Measurements from ENCODE around the gene FLYWCH2. TPM values are rescaled to one million over a fixed set of nuclear protein-coding genes. Genes with fewer than 3 reads are reported as not detected.

FLYWCH2 gene
- total and polyA plus RNA-seq, 9 of the 15 experiments (the other 6 are each of a cell fraction or from before 2014, with no cell fraction given), result 0.70 to 55.5 (median 7.6) TPM

- TF ChIP-seq, protein P1, sequence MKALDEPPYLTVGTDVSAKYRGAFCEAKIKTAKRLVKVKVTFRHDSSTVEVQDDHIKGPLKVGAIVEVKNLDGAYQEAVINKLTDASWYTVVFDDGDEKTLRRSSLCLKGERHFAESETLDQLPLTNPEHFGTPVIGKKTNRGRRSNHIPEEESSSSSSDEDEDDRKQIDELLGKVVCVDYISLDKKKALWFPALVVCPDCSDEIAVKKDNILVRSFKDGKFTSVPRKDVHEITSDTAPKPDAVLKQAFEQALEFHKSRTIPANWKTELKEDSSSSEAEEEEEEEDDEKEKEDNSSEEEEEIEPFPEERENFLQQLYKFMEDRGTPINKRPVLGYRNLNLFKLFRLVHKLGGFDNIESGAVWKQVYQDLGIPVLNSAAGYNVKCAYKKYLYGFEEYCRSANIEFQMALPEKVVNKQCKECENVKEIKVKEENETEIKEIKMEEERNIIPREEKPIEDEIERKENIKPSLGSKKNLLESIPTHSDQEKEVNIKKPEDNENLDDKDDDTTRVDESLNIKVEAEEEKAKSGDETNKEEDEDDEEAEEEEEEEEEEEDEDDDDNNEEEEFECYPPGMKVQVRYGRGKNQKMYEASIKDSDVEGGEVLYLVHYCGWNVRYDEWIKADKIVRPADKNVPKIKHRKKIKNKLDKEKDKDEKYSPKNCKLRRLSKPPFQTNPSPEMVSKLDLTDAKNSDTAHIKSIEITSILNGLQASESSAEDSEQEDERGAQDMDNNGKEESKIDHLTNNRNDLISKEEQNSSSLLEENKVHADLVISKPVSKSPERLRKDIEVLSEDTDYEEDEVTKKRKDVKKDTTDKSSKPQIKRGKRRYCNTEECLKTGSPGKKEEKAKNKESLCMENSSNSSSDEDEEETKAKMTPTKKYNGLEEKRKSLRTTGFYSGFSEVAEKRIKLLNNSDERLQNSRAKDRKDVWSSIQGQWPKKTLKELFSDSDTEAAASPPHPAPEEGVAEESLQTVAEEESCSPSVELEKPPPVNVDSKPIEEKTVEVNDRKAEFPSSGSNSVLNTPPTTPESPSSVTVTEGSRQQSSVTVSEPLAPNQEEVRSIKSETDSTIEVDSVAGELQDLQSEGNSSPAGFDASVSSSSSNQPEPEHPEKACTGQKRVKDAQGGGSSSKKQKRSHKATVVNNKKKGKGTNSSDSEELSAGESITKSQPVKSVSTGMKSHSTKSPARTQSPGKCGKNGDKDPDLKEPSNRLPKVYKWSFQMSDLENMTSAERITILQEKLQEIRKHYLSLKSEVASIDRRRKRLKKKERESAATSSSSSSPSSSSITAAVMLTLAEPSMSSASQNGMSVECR (CRISPR knock-in tag; IDR thresholded peaks at IDR 0.05), result no peak
- TF ChIP-seq SIRT6 (IDR thresholded peaks at IDR 0.05; ENCODE audit: low read depth, low read length) (no peak), NR3C1 (CRISPR knock-in tag; IDR thresholded peaks at IDR 0.05) (no peak), BCOR (IDR thresholded peaks at IDR 0.05) (no peak), CBFB (CRISPR knock-in tag; IDR thresholded peaks at IDR 0.05) (no peak), FOXK1 (CRISPR knock-in tag; IDR thresholded peaks at IDR 0.05; ENCODE audit: borderline replicate concordance) (0 out of 2 replicates have a peak, but pooled peaks have one; percentile 23), EZH2 (IDR thresholded peaks at IDR 0.05; ENCODE audit: borderline replicate concordance, low read depth, low read length) (no peak), ZBTB5 (IDR thresholded peaks at IDR 0.05) (no peak), E2F3 (CRISPR knock-in tag; IDR thresholded peaks at IDR 0.05) (no peak), ETS2 (tag; IDR thresholded peaks at IDR 0.05; ENCODE audit: borderline replicate concordance, poor library complexity, severe bottlenecking) (no peak), RBM39 (optimal IDR thresholded peaks at IDR 0.05; ENCODE audit: low read depth, low read length) (no peak), ZNF174 (CRISPR knock-in tag; IDR thresholded peaks at IDR 0.05) (no peak), ZSCAN29 (IDR thresholded peaks at IDR 0.05) (no peak), KAT2B (IDR thresholded peaks at IDR 0.05; ENCODE audit: low read depth, low read length) (no peak), TBP (optimal IDR thresholded peaks at IDR 0.05; ENCODE audit: low read depth, low read length) (no peak), ZNF224 (CRISPR knock-in tag; IDR thresholded peaks at IDR 0.05) (no peak), ZNF780A (CRISPR knock-in tag; IDR thresholded peaks at IDR 0.05) (no peak)
- TF ChIP-seq, protein P2, sequence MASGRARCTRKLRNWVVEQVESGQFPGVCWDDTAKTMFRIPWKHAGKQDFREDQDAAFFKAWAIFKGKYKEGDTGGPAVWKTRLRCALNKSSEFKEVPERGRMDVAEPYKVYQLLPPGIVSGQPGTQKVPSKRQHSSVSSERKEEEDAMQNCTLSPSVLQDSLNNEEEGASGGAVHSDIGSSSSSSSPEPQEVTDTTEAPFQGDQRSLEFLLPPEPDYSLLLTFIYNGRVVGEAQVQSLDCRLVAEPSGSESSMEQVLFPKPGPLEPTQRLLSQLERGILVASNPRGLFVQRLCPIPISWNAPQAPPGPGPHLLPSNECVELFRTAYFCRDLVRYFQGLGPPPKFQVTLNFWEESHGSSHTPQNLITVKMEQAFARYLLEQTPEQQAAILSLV (tag; IDR thresholded peaks at IDR 0.05), result no peak
- TF ChIP-seq, protein P3, sequence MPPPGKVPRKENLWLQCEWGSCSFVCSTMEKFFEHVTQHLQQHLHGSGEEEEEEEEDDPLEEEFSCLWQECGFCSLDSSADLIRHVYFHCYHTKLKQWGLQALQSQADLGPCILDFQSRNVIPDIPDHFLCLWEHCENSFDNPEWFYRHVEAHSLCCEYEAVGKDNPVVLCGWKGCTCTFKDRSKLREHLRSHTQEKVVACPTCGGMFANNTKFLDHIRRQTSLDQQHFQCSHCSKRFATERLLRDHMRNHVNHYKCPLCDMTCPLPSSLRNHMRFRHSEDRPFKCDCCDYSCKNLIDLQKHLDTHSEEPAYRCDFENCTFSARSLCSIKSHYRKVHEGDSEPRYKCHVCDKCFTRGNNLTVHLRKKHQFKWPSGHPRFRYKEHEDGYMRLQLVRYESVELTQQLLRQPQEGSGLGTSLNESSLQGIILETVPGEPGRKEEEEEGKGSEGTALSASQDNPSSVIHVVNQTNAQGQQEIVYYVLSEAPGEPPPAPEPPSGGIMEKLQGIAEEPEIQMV (tag; conservative IDR thresholded peaks at IDR 0.05; ENCODE audit: low read depth), result no peak
These were observed 29.6 kb downstream of the FLYWCH2 start (continued) for GRCh38 chr16:2912330-2913199.
